ENCODE results near the gene GPC6. TPM values are rescaled to one million over a fixed set of nuclear protein-coding genes. Genes with fewer than 3 reads are reported as not detected.

GPC6 gene
- polyA plus RNA-seq, 1 donor (not counting 4 experiments of a cell fraction or from before 2014, with no cell fraction given): 0.42 TPM

DNA sequence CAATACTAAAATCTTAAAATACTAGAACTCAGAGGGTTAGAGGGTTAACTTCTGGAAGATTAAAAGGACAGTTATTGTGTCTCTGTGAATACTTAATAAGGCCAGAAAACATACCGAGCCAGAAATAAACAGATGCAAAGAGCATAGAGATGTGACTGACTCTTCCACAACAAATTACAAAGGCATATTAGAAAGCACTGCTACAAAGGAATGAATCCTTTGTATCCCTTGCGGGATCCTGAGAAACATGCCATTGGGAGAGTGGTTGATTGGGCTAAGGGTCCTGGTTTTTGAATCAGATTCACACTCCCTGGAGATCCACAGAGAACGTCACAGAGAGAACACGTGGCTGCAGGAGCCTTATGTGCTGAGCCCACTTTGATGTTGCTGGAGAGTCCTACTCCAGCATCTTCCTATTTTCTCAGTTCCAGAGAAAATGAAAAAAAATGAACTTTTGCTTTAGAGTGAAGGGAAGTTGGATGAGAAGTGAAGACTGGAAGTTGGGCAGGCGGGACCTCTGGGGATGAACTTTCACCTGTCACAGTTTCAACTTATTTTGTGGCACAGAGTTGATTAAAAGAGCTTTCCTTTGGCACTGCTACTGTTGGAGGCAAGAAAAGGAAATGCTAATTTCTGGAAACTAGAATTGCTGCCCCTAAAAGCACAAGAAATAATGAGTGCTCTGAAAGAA lies 943.0 kb downstream of the GPC6 start:
- dilution Hi-C loops (cut with MboI; ENCODE audit: extremely low pct_ligation_motif_present, low sequenced_read_pairs): no loop called here
- no peak overlapping the region for H2AFZ ChIP-seq (ENCODE audit: control insufficient read depth, low read length)

DNA sequence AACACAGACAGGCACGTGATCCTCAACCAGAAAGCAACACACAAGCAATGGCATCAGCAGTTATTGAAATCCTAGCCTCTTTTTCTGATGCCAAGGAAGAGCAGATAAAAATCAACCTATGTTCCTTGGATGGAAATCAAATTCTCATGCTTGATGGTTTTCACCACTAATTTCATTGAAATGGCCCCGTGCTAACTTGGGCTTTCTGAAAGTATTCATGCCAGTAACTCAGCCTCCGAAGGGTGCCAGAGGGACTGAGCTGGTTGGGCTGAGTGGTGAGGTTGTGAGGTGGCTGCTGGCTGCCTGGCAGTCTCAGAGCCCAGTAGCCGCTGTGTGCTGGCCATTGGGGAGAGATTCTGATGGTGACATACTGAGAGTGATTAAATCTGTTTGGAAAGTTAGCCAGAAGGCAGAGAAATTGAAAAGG lies 943.6 kb downstream of the GPC6 start:
- Histone ChIP-seq H3K27ac (ENCODE audit: control insufficient read depth, insufficient read depth, low read length) (no peak overlapping the region), H3K4me2 (ENCODE audit: control insufficient read depth, extremely low read depth, insufficient read depth, low read depth, low read length) (no peak overlapping the region), H3K36me3 (ENCODE audit: control insufficient read depth in 2 of 2, extremely low read depth in 1 of 2, insufficient read depth in 2 of 2, low read length in 2 of 2) (no peaks in the 10 kb centered on the region), H3K9me3 (ENCODE audit: control insufficient read depth, low read depth, low read length) (no peaks in the 10 kb centered on the region), H3K4me3 (ENCODE audit: control insufficient read depth in 2 of 3, extremely low read depth in 1 of 3, insufficient read depth in 2 of 3, low read depth in 1 of 3, low read length in 3 of 3) (no peak overlapping the region), H3K4me1 (ENCODE audit: control insufficient read depth, extremely low read depth, insufficient read depth, low read length) (no peaks in the 10 kb centered on the region), H3K9me1 (ENCODE audit: control insufficient read depth, extremely low read depth, insufficient read depth, low read length) (no peaks in the 10 kb centered on the region), H3K9ac (ENCODE audit: control insufficient read depth, extremely low read depth, insufficient read depth, low read length) (no peak overlapping the region), H3K27me3 (ENCODE audit: control insufficient read depth, extremely low read depth, insufficient read depth, low read length) (no peaks in the 10 kb centered on the region), H2AFZ (ENCODE audit: control insufficient read depth, low read length) (no peak overlapping the region), H4K20me1 (ENCODE audit: control insufficient read depth, extremely low read depth, insufficient read depth, low read length) (no peaks in the 10 kb centered on the region), H3K79me2 (ENCODE audit: control insufficient read depth, insufficient read depth, low read length) (no peaks in the 10 kb centered on the region)
- TF ChIP-seq EZH2 (IDR thresholded peaks at IDR 0.05; ENCODE audit: low read length): no peak
- TF ChIP-seq, protein P1, sequence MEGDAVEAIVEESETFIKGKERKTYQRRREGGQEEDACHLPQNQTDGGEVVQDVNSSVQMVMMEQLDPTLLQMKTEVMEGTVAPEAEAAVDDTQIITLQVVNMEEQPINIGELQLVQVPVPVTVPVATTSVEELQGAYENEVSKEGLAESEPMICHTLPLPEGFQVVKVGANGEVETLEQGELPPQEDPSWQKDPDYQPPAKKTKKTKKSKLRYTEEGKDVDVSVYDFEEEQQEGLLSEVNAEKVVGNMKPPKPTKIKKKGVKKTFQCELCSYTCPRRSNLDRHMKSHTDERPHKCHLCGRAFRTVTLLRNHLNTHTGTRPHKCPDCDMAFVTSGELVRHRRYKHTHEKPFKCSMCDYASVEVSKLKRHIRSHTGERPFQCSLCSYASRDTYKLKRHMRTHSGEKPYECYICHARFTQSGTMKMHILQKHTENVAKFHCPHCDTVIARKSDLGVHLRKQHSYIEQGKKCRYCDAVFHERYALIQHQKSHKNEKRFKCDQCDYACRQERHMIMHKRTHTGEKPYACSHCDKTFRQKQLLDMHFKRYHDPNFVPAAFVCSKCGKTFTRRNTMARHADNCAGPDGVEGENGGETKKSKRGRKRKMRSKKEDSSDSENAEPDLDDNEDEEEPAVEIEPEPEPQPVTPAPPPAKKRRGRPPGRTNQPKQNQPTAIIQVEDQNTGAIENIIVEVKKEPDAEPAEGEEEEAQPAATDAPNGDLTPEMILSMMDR (optimal IDR thresholded peaks at IDR 0.05 in 1 of 3, IDR thresholded peaks at IDR 0.05 in 1 of 3, conservative IDR thresholded peaks at IDR 0.05 in 1 of 3; ENCODE audit: extremely low read depth in 1 of 3, insufficient read depth in 2 of 3, low read length in 3 of 3): no peak
- no peak for FAIRE-seq
- dilution Hi-C loops (cut with MboI; ENCODE audit: extremely low pct_ligation_motif_present, low sequenced_read_pairs): no loop called here
- DNase-seq (ENCODE audit: low read depth, low spot score): no peak

More for the DNA sequence above, 943.0 kb downstream of the GPC6 start:
- Histone ChIP-seq H3K27ac (ENCODE audit: control insufficient read depth, insufficient read depth, low read length) (no peak overlapping the region), H3K79me2 (ENCODE audit: control insufficient read depth, insufficient read depth, low read length) (no peaks in the 10 kb centered on the region), H3K9ac (ENCODE audit: control insufficient read depth, extremely low read depth, insufficient read depth, low read length) (no peak overlapping the region), H3K9me1 (ENCODE audit: control insufficient read depth, extremely low read depth, insufficient read depth, low read length) (no peaks in the 10 kb centered on the region), H3K4me3 (ENCODE audit: control insufficient read depth in 2 of 3, extremely low read depth in 1 of 3, insufficient read depth in 2 of 3, low read depth in 1 of 3, low read length in 3 of 3) (no peak overlapping the region), H3K36me3 (ENCODE audit: control insufficient read depth in 2 of 2, extremely low read depth in 1 of 2, insufficient read depth in 2 of 2, low read length in 2 of 2) (no peaks in the 10 kb centered on the region), H3K27me3 (ENCODE audit: control insufficient read depth, extremely low read depth, insufficient read depth, low read length) (no peaks in the 10 kb centered on the region), H3K9me3 (ENCODE audit: control insufficient read depth, low read depth, low read length) (no peaks in the 10 kb centered on the region), H3K4me1 (ENCODE audit: control insufficient read depth, extremely low read depth, insufficient read depth, low read length) (no peaks in the 10 kb centered on the region), H4K20me1 (ENCODE audit: control insufficient read depth, extremely low read depth, insufficient read depth, low read length) (no peaks in the 10 kb centered on the region), H3K4me2 (ENCODE audit: control insufficient read depth, extremely low read depth, insufficient read depth, low read depth, low read length) (no peak overlapping the region)
- TF ChIP-seq, protein P1 (optimal IDR thresholded peaks at IDR 0.05 in 1 of 3, IDR thresholded peaks at IDR 0.05 in 1 of 3, conservative IDR thresholded peaks at IDR 0.05 in 1 of 3; ENCODE audit: extremely low read depth in 1 of 3, insufficient read depth in 2 of 3, low read length in 3 of 3): no peak
- no peak for TF ChIP-seq EZH2 (IDR thresholded peaks at IDR 0.05; ENCODE audit: low read length)
- FAIRE-seq: no peak
- DNase-seq (ENCODE audit: low read depth, low spot score): no peak

Data from keratinocyte (primary cell).